MM.1S (cell line): ENCODE results near the gene GFOD1.

ENCODE experiments used
- DNase-seq: peaks from one replicate; pipeline ENCODE4 v3.0.0-alpha.2; 2015
- H2AFZ ChIP-seq: fragments of 300-600 bp; sonication (generic); 2 replicates; pipeline ENCODE4 v1.6.0; 2016; ENCODE audit warnings: antibody characterized with exemption, low read length
- H3F3A ChIP-seq: fragments of 300-600 bp; sonication (generic); 2 replicates; pipeline ENCODE4 v1.6.1; 2016; ENCODE audit warnings: mild to moderate bottlenecking, antibody characterized with exemption, low read length, moderate library complexity, mixed read lengths; ENCODE audit not compliant: insufficient read depth
- H3K27ac ChIP-seq: fragments of 300-600 bp; sonication (generic); 2 replicates; pipeline ENCODE4 v1.5.1; 2016; ENCODE audit warnings: mild to moderate bottlenecking, low read length
- H3K27me3 ChIP-seq: fragments of 300-600 bp; sonication (generic); replicated peaks from 2 replicates; pipeline ENCODE4 v1.6.0; 2016; ENCODE audit warnings: low read length; ENCODE audit not compliant: insufficient read depth
- H3K36me3 ChIP-seq: fragments of 300-600 bp; sonication (generic); replicated peaks from 2 replicates; pipeline ENCODE4 v1.6.1; 2016; ENCODE audit warnings: mild to moderate bottlenecking, low read length, mixed read lengths; ENCODE audit not compliant: insufficient read depth
- H3K4me1 ChIP-seq: fragments of 300-600 bp; sonication (generic); 2 replicates; pipeline ENCODE4 v1.6.1; 2016; ENCODE audit warnings: low read length, mixed read lengths
- H3K4me2 ChIP-seq: fragments of 300-600 bp; sonication (generic); 2 replicates; pipeline ENCODE4 v1.6.0; 2016; ENCODE audit warnings: low read depth, low read length
- H3K4me3 ChIP-seq: fragments of 300-600 bp; sonication (generic); 2 replicates; pipeline ENCODE4 v1.5.1; 2016; ENCODE audit warnings: low read length, mixed read lengths
- H3K79me2 ChIP-seq: fragments of 300-600 bp; sonication (generic); 2 replicates; pipeline ENCODE4 v1.6.1; 2016; ENCODE audit warnings: mixed run types, low read length, mixed read lengths
- H3K9ac ChIP-seq: fragments of 300-600 bp; sonication (generic); 2 replicates; pipeline ENCODE4 v1.6.1; 2016; ENCODE audit warnings: low read length, mixed read lengths
- H3K9me2 ChIP-seq: fragments of 300-600 bp; sonication (generic); replicated peaks from 2 replicates; pipeline ENCODE4 v1.6.1; 2016; ENCODE audit warnings: mild to moderate bottlenecking, low read length, mixed read lengths; ENCODE audit not compliant: insufficient read depth
- H3K9me3 ChIP-seq: fragments of 300-600 bp; sonication (generic); replicated peaks from 2 replicates; pipeline ENCODE4 v1.6.1; 2016; ENCODE audit warnings: mild to moderate bottlenecking, low read length, mixed read lengths; ENCODE audit not compliant: insufficient read depth
- H4K20me1 ChIP-seq: fragments of 300-600 bp; sonication (generic); 2 replicates; pipeline ENCODE4 v1.6.1; 2016; ENCODE audit warnings: mild to moderate bottlenecking, low read length, moderate library complexity, mixed read lengths; ENCODE audit not compliant: insufficient read depth
- CTCF ChIP-seq: fragments of 300-600 bp; sonication (generic); IDR thresholded peaks from 2 replicates; pipeline ENCODE4 v1.5.1; 2016; ENCODE audit warnings: antibody characterized with exemption, low read length, mixed read lengths
- EZH2 ChIP-seq: fragments of 300-600 bp; sonication (generic); optimal IDR thresholded peaks from 2 replicates; pipeline ENCODE3; 2017; ENCODE audit warnings: low read depth, mild to moderate bottlenecking, antibody characterized with exemption, low read length, mixed read lengths
- EZH2phosphoT487 ChIP-seq: fragments of 300-600 bp; sonication (generic); IDR thresholded peaks from 2 replicates; pipeline ENCODE4 v1.6.1; 2018; ENCODE audit warnings: antibody characterized with exemption, low read length

The GFOD1 gene

GRCh38 chr6:13411484-13411883, 75.9 kb downstream of the GFOD1 start:
- Histone ChIP-seq H3K9me3 (no peaks in the 10 kb centered on the region), H3K36me3 (no peaks in the 10 kb centered on the region), H3K4me2 (no peak overlapping the region), H2AFZ (no peak overlapping the region), H3K4me1 (no peaks in the 10 kb centered on the region), H3K79me2 (no peaks in the 10 kb centered on the region), H3F3A (no peaks in the 10 kb centered on the region), H3K9ac (no peak overlapping the region), H3K9me2 (no peaks in the 10 kb centered on the region), H3K27ac (no peak overlapping the region), H4K20me1 (no peaks in the 10 kb centered on the region), H3K27me3 (no peaks in the 10 kb centered on the region), H3K4me3 (no peak overlapping the region)
- no peak for TF ChIP-seq EZH2
- DNase-seq = no peak

GRCh38 chr6:13409991-13410390, 77.4 kb downstream of the GFOD1 start:
- Histone ChIP-seq H3K9me2 (no peaks in the 10 kb centered on the region), H3K27ac (no peak overlapping the region), H3K4me2 (no peak overlapping the region), H3K9me3 (no peaks in the 10 kb centered on the region), H4K20me1 (no peaks in the 10 kb centered on the region), H3K27me3 (no peaks in the 10 kb centered on the region), H3K4me3 (no peak overlapping the region), H3F3A (no peaks in the 10 kb centered on the region), H3K4me1 (no peaks in the 10 kb centered on the region), H3K36me3 (no peaks in the 10 kb centered on the region), H3K9ac (no peak overlapping the region), H3K79me2 (no peaks in the 10 kb centered on the region), H2AFZ (no peak overlapping the region)
- TF ChIP-seq EZH2 (no peak), EZH2phosphoT487 (no peak), CTCF (no peak)
- DNase-seq = no peak

GRCh38 chr6:13407709-13408695, 79.4 kb downstream of the GFOD1 start:
- no peaks in the 10 kb centered on the region for H3K79me2 ChIP-seq
- H3K4me2 ChIP-seq = no peak overlapping the region
- no peaks in the 10 kb centered on the region for H3K4me1 ChIP-seq
- H3F3A ChIP-seq = no peaks in the 10 kb centered on the region
- H3K4me3 ChIP-seq = no peak overlapping the region
- no peak for TF ChIP-seq CTCF
- no peak for TF ChIP-seq EZH2phosphoT487
- no peak for TF ChIP-seq EZH2
- no peaks in the 10 kb centered on the region for H3K9me2 ChIP-seq
- DNase-seq = no peak
- no peaks in the 10 kb centered on the region for H3K27me3 ChIP-seq
- no peaks in the 10 kb centered on the region for H3K9me3 ChIP-seq
- no peak overlapping the region for H2AFZ ChIP-seq
- no peak overlapping the region for H3K27ac ChIP-seq
- H4K20me1 ChIP-seq = no peaks in the 10 kb centered on the region
- H3K36me3 ChIP-seq = no peaks in the 10 kb centered on the region
- no peak overlapping the region for H3K9ac ChIP-seq

- no peak overlapping the region for H3K4me2 ChIP-seq
- H3K9me2 ChIP-seq = no peaks in the 10 kb centered on the region
- no peak for DNase-seq
- no peaks in the 10 kb centered on the region for H3K27me3 ChIP-seq
- H3K9me3 ChIP-seq = no peaks in the 10 kb centered on the region
- H3K4me1 ChIP-seq = no peaks in the 10 kb centered on the region
- TF ChIP-seq CTCF = no peak
- TF ChIP-seq EZH2 = no peak
- no peak for TF ChIP-seq EZH2phosphoT487
- no peaks in the 10 kb centered on the region for H4K20me1 ChIP-seq
- no peaks in the 10 kb centered on the region for H3K79me2 ChIP-seq
- H3K4me3 ChIP-seq = no peak overlapping the region
- H2AFZ ChIP-seq = no peak overlapping the region
- no peaks in the 10 kb centered on the region for H3K36me3 ChIP-seq
- H3F3A ChIP-seq = no peaks in the 10 kb centered on the region
- H3K27ac ChIP-seq = no peak overlapping the region
- H3K9ac ChIP-seq = no peak overlapping the region
These were observed 80.1 kb downstream of the GFOD1 start for GRCh38 chr6:13407368-13407708.
